ENCODE data around the gene HIC1. TPM values are rescaled to one million over a fixed set of nuclear protein-coding genes. Genes with fewer than 3 reads are reported as not detected.

Gene HIC1
- total RNA-seq, 2 experiments from 2014 or later, result 0.19 to 0.32 TPM

- POLR2A ChIA-PET, result no interaction called here
- Histone ChIP-seq H3K36me3 (ENCODE audit: insufficient read depth, low read length) (peaks cover 4% of the 10 kb centered on the region; the same call in 1 of the 2 replicates), H3K9me3 (ENCODE audit: low read length) (no peaks in the 10 kb centered on the region), H3K4me1 (ENCODE audit: insufficient read depth, low read length, poor library complexity, severe bottlenecking) (peaks cover 21% of the 10 kb centered on the region), H3K27ac (ENCODE audit: low read depth, low read length, poor library complexity, severe bottlenecking) (no peak overlapping the region), H2AFZ (ENCODE audit: low read length) (no peak overlapping the region), H3K4me3 (ENCODE audit: low read depth, low read length, poor library complexity, severe bottlenecking) (no peak overlapping the region), H3K79me2 (ENCODE audit: insufficient read depth, low read depth, low read length) (peaks cover 10% of the 10 kb centered on the region; the same call in 1 of the 2 replicates), H3K9me2 (ENCODE audit: insufficient read depth, low read length) (no peaks in the 10 kb centered on the region), H3K4me2 (ENCODE audit: low read length) (no peak overlapping the region), H4K20me1 (ENCODE audit: insufficient read depth, low read length) (no peaks in the 10 kb centered on the region)
- no peak for DNase-seq (ENCODE audit: low spot score)
- no TSS peak for BruUV-seq (replicated peaks)
- TF ChIP-seq CTCF (conservative IDR thresholded peaks at IDR 0.05; ENCODE audit: low read length) (no peak), EZH2phosphoT487 (IDR thresholded peaks at IDR 0.05; ENCODE audit: borderline replicate concordance, low read depth, low read length) (no peak)
- intact Hi-C loops (cut with micrococcal nuclease; ENCODE audit: unreplicated experiment), result no loop called here
- CTCF ChIA-PET (ENCODE audit: unreplicated experiment), result no interaction called here
Measured at GRCh38 chr17:2028737-2029136, 26.2 kb upstream of the HIC1 start.

GRCh38 chr17:2029911-2030778 is 24.8 kb upstream of the HIC1 start, which contains the start of gene DPH1:
DPH1 (plus strand) TSS chr17:2030153; CDS start chr17:2030170, 17 bp downstream.
- CTCF ChIA-PET (ENCODE audit: unreplicated experiment), result interaction anchor here (0.5 kb wide), 1 partner anchor 76 kb away, joined by 11 read pairs; no protein-coding TSS in a partner anchor
- Histone ChIP-seq H3K4me2 (ENCODE audit: low read length) (peak within 1 kb of the TSS; percentile 94), H3K4me3 (ENCODE audit: low read depth, low read length, poor library complexity, severe bottlenecking) (peak within 1 kb of the TSS; percentile 88), H3K9me3 (ENCODE audit: low read length) (no peaks in the 10 kb centered on the region), H2AFZ (ENCODE audit: low read length) (peak within 1 kb of the TSS; percentile 81), H3K4me1 (ENCODE audit: insufficient read depth, low read length, poor library complexity, severe bottlenecking) (peaks cover 30% of the 10 kb centered on the region), H4K20me1 (ENCODE audit: insufficient read depth, low read length) (no peaks in the 10 kb centered on the region), H3K9me2 (ENCODE audit: insufficient read depth, low read length) (no peaks in the 10 kb centered on the region), H3K27ac (ENCODE audit: low read depth, low read length, poor library complexity, severe bottlenecking) (peak within 1 kb of the TSS; percentile 26), H3K79me2 (ENCODE audit: insufficient read depth, low read depth, low read length) (peaks cover 10% of the 10 kb centered on the region; the same call in 1 of the 2 replicates), H3K36me3 (ENCODE audit: insufficient read depth, low read length) (peaks cover 8% of the 10 kb centered on the region; the same call in 1 of the 2 replicates)
- TF ChIP-seq CTCF (conservative IDR thresholded peaks at IDR 0.05; ENCODE audit: low read length), result no peak
- no peak for TF ChIP-seq EZH2phosphoT487 (IDR thresholded peaks at IDR 0.05; ENCODE audit: borderline replicate concordance, low read depth, low read length)
- POLR2A ChIA-PET, result interaction anchor here (0.6 kb wide), 1 partner anchor 134 kb away, joined by 4 read pairs; no protein-coding TSS in a partner anchor
- peak; percentile 92 for DNase-seq (ENCODE audit: low spot score)
- no TSS peak for BruUV-seq (replicated peaks)
- intact Hi-C loops (cut with micrococcal nuclease; ENCODE audit: unreplicated experiment), result loop anchor here (1.0 to 2.0 kb wide), 4 partner anchors 122 to 309 kb away; no protein-coding TSS in a partner anchor

Measured in OCI-LY7 (cell line).